Activated T-cell treated with anti-CD3 and anti-CD28 coated beads for 4 hours (primary cell): ENCODE measurements around the gene MYPOP.

Experiments
- DNase-seq: peaks from one replicate; pipeline ENCODE4 v3.0.0-alpha.2; 2020

MYPOP gene, protein sequence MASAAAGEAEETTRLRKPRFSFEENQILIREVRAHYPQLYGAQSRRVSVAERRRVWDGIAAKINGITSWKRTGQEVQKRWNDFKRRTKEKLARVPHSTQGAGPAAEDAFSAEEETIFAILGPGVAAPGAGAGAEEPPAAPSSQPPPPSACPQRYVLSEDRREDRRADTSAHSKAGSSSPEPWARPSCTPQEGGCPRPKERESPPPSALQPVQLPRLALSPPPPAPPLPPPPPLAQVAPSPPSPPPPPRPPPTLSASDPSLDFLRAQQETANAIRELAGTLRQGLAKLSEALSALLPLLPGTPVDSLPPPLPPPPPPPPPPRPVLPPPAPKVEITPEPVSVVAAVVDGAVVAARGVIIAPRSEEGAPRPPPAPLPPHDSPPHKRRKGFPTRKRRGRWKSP

GRCh38 chr19:45901912-45902650 lies at the start of gene MYPOP:
TSS of gene MYPOP (minus strand) at chr19:45902613. CDS start at chr19:45901773, 840 bp downstream.
- DNase-seq, result no peak

DNA sequence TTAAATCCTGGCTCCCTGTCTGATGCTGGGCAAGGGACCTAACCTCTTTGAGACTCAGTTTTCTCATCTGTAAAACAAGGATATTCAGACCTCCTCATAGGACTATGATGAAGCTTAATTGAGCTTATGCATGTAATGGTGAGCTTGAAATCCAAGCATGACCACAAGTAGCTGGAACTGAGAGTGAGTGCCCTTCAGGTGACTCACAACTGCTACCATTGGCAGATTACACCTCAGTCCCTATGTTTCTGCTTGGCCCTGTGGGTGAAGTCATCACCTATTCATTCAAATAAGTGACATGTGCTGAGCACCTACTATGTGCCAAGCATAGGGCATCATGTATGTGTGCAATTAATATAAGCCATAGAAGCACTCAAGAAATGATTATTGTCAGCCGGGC lies 45.5 kb upstream of the MYPOP start:
- no peak for DNase-seq

DNA sequence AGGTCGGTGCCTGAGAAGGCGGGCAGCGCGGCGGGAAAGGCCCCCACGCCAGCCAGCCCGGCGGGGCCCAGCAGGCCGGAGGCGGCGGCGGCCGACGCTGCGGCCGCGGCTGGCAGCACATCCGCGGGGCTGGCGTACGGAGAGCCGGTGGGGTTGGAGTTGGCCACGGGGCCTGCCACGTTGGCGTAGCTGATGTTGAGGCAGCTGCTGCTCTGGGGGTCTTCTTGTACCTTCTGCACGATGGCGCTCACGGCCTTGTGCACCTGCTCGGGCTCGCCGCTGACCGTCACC lies 38.0 kb upstream of the MYPOP start:
- DNase-seq, result no peak

- DNase-seq, result no peak
Observed at GRCh38 chr19:45939792-45940514, 37.5 kb upstream of the MYPOP start.

GRCh38 chr19:45938733-45939319 lies 36.4 kb upstream of the MYPOP start:
- no peak for DNase-seq

DNA sequence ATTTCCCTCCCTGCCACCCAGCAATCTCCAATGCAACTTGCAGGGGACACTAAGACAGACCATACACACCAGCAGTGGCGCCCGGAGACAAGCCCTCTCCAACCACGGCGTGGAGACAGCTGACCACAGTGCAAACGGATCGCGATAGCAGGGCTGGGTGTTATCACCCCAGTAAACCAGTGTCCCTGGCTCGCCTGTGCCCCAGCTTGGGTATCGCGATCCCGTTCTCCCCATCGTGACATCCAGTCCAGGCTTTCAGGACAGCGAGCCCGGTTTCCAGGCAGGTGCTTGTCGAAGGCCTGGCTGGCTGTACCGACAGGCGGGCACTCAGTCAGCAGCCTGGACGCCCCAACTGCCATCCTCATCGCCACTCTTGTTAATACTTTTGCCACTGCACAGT lies 32.9 kb upstream of the MYPOP start:
- no peak for DNase-seq

GRCh38 chr19:45934551-45935230 lies 32.3 kb upstream of the MYPOP start:
- no peak for DNase-seq

GRCh38 chr19:45933759-45934158 lies 31.3 kb upstream of the MYPOP start:
- no peak for DNase-seq

- no peak for DNase-seq
Observed at GRCh38 chr19:45931055-45931454, 28.6 kb upstream of the MYPOP start.

GRCh38 chr19:45929247-45929646 lies 26.8 kb upstream of the MYPOP start:
- DNase-seq, result no peak

- DNase-seq, result peak; percentile 77
Observed at GRCh38 chr19:45927565-45928261, 25.3 kb upstream of the MYPOP start.

- no peak for DNase-seq
Observed at GRCh38 chr19:45924891-45925447, 22.6 kb upstream of the MYPOP start.

DNA sequence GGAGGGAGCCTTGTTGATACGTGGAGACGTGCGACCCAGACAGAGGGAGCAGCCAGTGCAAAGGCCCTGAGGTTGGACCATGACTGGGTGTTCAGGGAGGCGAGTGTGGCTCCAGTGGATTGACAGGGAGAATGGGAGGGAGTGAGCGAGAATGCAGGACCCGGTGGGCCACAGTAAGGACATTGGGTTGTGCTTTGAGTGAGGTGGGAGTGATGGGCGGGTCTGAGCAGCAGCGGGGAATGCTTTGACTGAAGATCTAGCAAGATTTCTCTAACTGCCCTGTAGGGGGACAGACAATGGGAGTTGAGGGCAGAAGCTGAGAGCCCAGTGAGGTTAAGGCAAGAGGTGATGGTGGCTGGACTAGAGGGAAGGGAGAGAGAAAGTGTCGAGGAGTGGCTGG lies 19.9 kb upstream of the MYPOP start:
- no peak for DNase-seq

- no peak for DNase-seq
Observed at GRCh38 chr19:45920458-45920857, 18.0 kb upstream of the MYPOP start.

DNA sequence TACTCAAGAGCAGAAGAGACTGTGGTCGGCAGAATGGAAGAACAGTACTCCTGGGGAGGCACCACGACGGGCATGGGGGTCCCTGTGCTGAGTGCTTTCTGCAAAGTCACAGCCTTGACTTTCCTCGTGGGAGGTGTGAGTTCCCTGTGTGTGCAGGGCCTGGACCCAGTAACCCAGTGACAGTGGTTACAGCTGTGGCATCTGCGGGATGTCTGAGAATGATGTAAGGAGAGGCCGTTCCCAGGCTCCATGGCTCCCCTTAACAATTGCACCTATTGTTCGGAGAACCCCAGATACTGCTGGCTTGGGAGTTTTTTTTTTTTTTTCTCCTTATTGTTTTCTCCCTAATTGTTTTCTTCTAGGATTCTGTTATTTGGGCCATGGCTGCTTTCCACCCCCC lies 17.3 kb upstream of the MYPOP start:
- no peak for DNase-seq

DNA sequence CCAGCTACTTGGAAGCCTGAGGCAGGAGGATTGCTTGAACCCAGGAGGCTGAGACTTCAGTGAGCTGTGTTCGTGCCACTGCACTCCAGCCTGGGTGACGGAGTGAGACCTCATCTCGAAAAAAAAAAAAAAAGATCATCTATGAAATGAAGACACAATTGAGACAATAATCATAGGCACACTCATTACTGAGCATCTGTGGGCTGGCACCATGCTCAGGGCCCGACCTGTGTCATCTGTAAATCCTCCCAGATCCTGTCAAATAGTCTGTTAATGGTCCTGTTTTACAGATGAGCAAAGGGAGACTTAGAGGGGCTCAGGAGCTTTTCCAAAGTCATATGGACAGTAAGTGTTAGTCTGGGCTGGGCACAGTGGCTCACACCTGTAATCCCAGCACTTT lies 16.3 kb upstream of the MYPOP start:
- DNase-seq, result no peak

DNA sequence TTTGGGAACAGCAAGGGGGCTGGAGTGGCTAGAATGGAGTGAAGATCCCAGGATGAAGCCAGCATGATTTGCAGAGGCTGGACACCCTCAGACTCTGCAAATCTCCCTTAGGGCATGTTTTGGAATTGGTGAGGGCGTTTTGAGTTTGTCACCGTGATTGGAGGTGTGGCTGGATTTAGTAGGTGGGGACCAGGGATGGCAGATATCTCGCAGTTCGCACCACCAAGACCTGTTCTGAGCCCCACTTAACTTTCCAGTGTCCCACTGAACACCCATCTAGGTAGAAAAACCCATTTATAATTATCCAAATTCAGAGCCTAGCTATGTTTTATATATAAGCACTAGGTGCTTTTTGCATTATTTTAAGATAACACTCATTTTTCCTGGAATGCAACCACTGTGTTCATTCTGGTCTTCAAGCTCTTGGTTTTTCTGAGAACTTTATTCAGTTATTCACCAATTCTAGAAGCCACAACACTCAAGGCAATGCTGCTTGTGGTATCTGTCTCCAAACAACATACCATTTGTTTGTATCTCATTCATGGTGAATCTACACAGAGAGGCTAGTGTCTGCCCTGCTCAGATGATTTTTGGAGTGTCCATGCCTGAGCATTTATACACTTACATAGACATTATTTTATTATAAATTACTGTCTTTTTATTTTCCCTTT lies 15.1 kb upstream of the MYPOP start:
- no peak for DNase-seq

- DNase-seq, result no peak
Observed at GRCh38 chr19:45913874-45914830, 11.7 kb upstream of the MYPOP start, which contains the start of gene NANOS2. TSS of gene NANOS2 (minus strand) at chr19:45914778. CDS start at chr19:45914693, 85 bp downstream.

DNA sequence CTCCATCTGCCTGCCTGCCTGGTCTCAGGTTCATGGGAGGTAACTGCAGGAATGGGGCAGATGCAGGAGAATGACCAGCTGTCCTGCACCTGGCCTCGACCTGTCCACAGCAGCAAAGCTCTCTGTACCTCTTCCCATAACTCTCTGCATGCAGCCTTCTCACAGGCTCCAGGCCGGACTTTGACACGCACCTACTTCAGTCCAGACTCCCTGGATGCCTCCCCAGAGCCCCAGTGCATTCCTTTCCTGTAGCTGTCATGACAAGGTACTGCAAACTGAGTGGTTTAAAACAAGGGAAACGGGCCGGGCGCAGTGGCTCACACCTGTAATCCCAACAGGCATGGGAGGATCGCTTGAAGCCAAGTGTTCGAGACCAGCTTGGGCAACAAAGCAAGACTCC lies 8.9 kb upstream of the MYPOP start:
- no peak for DNase-seq

GRCh38 chr19:45908956-45909355 lies 6.5 kb upstream of the MYPOP start:
- no peak for DNase-seq
